Measurements from ENCODE around the gene CDH4.

DNA sequence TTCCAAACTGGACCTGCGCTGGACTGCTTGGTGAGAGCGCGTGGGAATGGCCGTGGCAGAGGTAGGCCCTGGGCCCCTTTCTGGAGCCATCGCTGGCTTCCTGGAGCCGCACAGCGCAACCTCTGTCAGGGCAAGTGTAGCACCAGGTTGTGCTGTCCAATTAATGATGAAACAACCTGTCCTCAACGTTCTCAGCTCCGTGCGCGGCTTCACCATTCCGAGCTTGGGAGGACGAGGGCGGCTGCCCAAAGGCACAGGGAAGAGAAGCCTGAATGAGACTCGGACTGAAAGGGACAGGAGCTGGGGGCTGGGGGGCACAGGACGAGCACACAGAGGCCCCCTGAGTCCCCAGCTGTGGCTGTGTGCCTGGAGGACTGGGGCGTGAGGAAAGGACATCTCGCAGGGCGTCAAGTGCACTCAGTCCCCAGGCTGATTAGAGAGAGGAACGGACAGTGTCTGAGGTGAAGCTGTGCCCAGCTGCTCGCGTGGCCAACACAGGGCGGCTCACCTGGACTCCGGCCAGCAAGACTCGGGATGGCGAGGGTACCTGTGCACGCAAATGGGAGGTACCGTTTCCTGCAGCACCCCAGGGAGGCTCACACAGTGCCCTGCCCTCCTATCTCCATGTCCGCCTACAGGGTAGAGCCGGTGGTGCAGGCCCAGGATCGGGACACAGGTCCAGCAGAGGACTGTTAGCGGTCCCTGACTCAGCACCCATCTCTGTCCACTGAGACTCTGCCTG, 410.3 kb downstream of the CDH4 start:
- TF ChIP-seq, protein P1, sequence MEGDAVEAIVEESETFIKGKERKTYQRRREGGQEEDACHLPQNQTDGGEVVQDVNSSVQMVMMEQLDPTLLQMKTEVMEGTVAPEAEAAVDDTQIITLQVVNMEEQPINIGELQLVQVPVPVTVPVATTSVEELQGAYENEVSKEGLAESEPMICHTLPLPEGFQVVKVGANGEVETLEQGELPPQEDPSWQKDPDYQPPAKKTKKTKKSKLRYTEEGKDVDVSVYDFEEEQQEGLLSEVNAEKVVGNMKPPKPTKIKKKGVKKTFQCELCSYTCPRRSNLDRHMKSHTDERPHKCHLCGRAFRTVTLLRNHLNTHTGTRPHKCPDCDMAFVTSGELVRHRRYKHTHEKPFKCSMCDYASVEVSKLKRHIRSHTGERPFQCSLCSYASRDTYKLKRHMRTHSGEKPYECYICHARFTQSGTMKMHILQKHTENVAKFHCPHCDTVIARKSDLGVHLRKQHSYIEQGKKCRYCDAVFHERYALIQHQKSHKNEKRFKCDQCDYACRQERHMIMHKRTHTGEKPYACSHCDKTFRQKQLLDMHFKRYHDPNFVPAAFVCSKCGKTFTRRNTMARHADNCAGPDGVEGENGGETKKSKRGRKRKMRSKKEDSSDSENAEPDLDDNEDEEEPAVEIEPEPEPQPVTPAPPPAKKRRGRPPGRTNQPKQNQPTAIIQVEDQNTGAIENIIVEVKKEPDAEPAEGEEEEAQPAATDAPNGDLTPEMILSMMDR (IDR thresholded peaks at IDR 0.05) = no peak
- TF ChIP-seq POLR2A (IDR thresholded peaks at IDR 0.05) = no peak
